Measurements from ENCODE around the gene NUDT5. TPM values are rescaled to one million over a fixed set of nuclear protein-coding genes. Genes with fewer than 3 reads are reported as not detected.
"Not testable (repeated sequence)": the region's sequence is repeated elsewhere in the genome, so short reads cannot be mapped to it uniquely, and the experiment has no call there.

The NUDT5 gene
- total RNA-seq, 2 experiments from 2014 or later, result 71.4 to 74.8 TPM

DNA sequence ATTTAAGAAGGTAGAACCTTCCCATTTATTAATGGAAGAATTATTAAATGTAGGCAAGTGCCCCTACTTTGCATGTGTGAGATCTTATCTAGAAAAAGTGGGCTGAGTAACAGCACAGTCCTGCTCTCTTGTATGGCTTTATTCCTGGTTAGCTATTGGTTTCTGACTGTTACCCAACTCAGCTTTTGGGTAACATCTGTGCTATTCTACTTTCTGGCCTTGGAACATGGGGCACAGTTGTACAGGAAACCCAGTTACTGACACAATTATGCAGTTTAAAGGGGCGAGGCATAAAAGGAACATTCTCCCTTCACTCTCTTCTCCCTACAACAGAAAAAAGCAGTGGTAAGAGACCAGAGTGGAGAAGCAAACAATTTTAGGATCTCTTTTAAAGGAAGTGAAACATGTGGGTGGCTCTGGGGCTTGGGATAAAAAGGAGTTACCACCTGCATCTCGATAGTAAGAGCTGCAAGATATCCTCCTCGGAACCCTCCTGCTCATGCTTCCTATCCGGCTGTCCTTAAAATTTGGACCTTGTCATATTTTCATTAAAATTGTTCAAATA lies 16.0 kb downstream of the NUDT5 start:
- DNase-seq, result no peak
- Mint-ChIP-seq H3K36me3 (peaks cover 19% of the 10 kb centered on the region), H3K9me3 (no peaks in the 10 kb centered on the region), H3K27me3 (no peaks in the 10 kb centered on the region), H3K4me3 (no peak overlapping the region), H3K4me1 (peaks cover 16% of the 10 kb centered on the region), H3K27ac (peak overlapping the region; percentile 61)
- POLR2A ChIA-PET, result interaction anchor here (2.2 kb wide), 1 partner anchor 16 kb away, joined by 8 read pairs; the partner anchor contains the start of genes CDC123 and NUDT5
- no peak for ATAC-seq (ENCODE audit: low read depth)

DNA sequence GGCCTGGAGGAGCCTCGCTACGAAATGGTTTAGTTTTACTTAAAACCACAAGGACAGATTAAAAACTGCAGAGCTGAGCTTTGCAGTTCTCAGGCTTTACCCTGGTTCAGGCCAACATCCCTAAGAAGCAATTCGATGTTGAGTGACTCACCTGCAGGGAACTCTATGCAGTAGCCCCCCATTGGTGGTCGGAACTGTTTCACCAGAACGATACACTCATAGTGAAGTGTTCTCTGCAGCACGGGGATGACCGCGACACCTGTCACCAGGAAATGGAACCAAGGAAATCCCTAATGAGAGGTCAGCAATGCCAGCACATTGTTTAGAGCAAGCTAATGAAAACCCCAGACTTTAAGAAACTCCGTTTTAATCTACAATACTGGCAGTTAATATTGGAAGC lies 18.0 kb downstream of the NUDT5 start:
- POLR2A ChIA-PET, result no interaction called here
- H3K27ac Mint-ChIP-seq, result no peak overlapping the region
- DNase-seq (no peak), ATAC-seq (ENCODE audit: low read depth) (no peak)
- H3K36me3 Mint-ChIP-seq, result peaks cover 20% of the 10 kb centered on the region
- H3K4me1 Mint-ChIP-seq, result peaks cover 16% of the 10 kb centered on the region
- no peaks in the 10 kb centered on the region for H3K9me3 Mint-ChIP-seq
- H3K27me3 Mint-ChIP-seq, result no peaks in the 10 kb centered on the region
- no peak overlapping the region for H3K4me3 Mint-ChIP-seq

- H3K36me3 Mint-ChIP-seq, result peaks cover 19% of the 10 kb centered on the region
- ATAC-seq (ENCODE audit: low read depth); H3K27ac Mint-ChIP-seq; H3K27me3 Mint-ChIP-seq; H3K4me1 Mint-ChIP-seq; H3K4me3 Mint-ChIP-seq; DNase-seq; POLR2A ChIA-PET; H3K9me3 Mint-ChIP-seq: not testable (repeated sequence)
Observed at GRCh38 chr10:12171512-12171911, 24.2 kb downstream of the NUDT5 start.

GRCh38 chr10:12165999-12166775 lies 29.5 kb downstream of the NUDT5 start:
- Mint-ChIP-seq H3K9me3 (no peaks in the 10 kb centered on the region), H3K4me3 (no peak overlapping the region), H3K27me3 (no peaks in the 10 kb centered on the region), H3K27ac (no peak overlapping the region), H3K4me1 (peaks cover 2% of the 10 kb centered on the region), H3K36me3 (peaks cover 16% of the 10 kb centered on the region)
- POLR2A ChIA-PET, result no interaction called here
- DNase-seq, result no peak
- ATAC-seq (ENCODE audit: low read depth), result no peak

DNA sequence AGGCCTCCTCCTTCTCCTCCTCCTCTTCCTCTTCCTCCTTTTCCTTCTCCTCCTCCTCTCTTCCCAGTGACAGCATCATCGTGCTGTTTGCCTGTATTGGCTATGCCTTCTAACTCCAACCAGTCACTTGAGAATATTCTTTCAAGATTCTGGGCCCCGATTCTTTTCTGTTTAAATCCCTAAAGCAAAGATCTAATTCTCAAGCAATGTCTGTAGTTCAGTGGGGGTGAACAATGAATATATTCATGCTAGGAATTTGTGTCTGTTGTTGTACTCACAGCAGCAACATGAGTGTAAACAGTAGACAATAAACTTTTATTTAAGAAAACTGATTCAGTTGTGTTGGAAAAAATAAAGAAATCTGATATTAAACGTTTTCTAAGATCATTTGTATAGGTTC lies 30.7 kb downstream of the NUDT5 start:
- no peaks in the 10 kb centered on the region for H3K27me3 Mint-ChIP-seq
- POLR2A ChIA-PET, result no interaction called here
- ATAC-seq (ENCODE audit: low read depth) (no peak), DNase-seq (no peak)
- no peak overlapping the region for H3K4me3 Mint-ChIP-seq
- peaks cover 19% of the 10 kb centered on the region for H3K36me3 Mint-ChIP-seq
- no peaks in the 10 kb centered on the region for H3K9me3 Mint-ChIP-seq
- H3K4me1 Mint-ChIP-seq, result peaks cover 2% of the 10 kb centered on the region
- no peak overlapping the region for H3K27ac Mint-ChIP-seq

- no peak for ATAC-seq (ENCODE audit: low read depth)
- POLR2A ChIA-PET, result no interaction called here
- H3K4me3 Mint-ChIP-seq, result no peak overlapping the region
- H3K36me3 Mint-ChIP-seq, result peaks cover 18% of the 10 kb centered on the region
- no peak for DNase-seq
- no peaks in the 10 kb centered on the region for H3K9me3 Mint-ChIP-seq
- H3K27ac Mint-ChIP-seq, result no peak overlapping the region
- peaks cover 2% of the 10 kb centered on the region for H3K4me1 Mint-ChIP-seq
- no peaks in the 10 kb centered on the region for H3K27me3 Mint-ChIP-seq
Observed at GRCh38 chr10:12164085-12164484, 31.6 kb downstream of the NUDT5 start.

GRCh38 chr10:12162927-12163326 lies 32.8 kb downstream of the NUDT5 start:
- POLR2A ChIA-PET, result no interaction called here
- Mint-ChIP-seq H3K36me3 (peaks cover 17% of the 10 kb centered on the region), H3K27ac (no peak overlapping the region), H3K9me3 (no peaks in the 10 kb centered on the region), H3K4me1 (peaks cover 2% of the 10 kb centered on the region), H3K27me3 (no peaks in the 10 kb centered on the region), H3K4me3 (no peak overlapping the region)
- ATAC-seq (ENCODE audit: low read depth) (no peak), DNase-seq (no peak)

GRCh38 chr10:12160664-12161063 lies 35.0 kb downstream of the NUDT5 start:
- H3K9me3 Mint-ChIP-seq, result no peaks in the 10 kb centered on the region
- H3K27ac Mint-ChIP-seq, result no peak overlapping the region
- H3K4me3 Mint-ChIP-seq, result no peak overlapping the region
- no peaks in the 10 kb centered on the region for H3K27me3 Mint-ChIP-seq
- H3K4me1 Mint-ChIP-seq, result peaks cover 2% of the 10 kb centered on the region
- POLR2A ChIA-PET, result no interaction called here
- peaks cover 19% of the 10 kb centered on the region for H3K36me3 Mint-ChIP-seq
- DNase-seq (no peak), ATAC-seq (ENCODE audit: low read depth) (no peak)

DNA sequence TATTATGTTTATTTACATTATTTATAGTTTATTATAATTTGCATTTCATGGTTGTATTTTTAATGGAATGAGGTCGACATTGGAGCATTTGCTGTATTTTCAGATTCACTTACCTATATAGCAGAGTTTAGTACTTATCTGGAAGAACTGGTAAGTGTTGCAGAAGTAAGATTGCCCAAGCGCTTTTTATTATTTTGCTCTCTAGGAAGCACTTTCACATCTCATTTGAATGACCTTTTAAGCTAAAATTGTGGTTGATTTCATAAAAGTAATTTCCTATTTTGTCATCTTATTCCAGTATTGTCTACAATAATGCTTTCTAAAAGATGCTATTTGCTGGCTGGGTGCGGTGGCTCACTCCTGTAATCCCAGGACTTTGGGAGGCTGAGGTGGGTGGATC lies 37.6 kb downstream of the NUDT5 start:
- Mint-ChIP-seq H3K4me3 (no peak overlapping the region), H3K27ac (no peak overlapping the region), H3K27me3 (no peaks in the 10 kb centered on the region), H3K4me1 (no peaks in the 10 kb centered on the region), H3K36me3 (peaks cover 16% of the 10 kb centered on the region), H3K9me3 (no peaks in the 10 kb centered on the region)
- DNase-seq (no peak), ATAC-seq (ENCODE audit: low read depth) (no peak)
- POLR2A ChIA-PET, result no interaction called here

DNA sequence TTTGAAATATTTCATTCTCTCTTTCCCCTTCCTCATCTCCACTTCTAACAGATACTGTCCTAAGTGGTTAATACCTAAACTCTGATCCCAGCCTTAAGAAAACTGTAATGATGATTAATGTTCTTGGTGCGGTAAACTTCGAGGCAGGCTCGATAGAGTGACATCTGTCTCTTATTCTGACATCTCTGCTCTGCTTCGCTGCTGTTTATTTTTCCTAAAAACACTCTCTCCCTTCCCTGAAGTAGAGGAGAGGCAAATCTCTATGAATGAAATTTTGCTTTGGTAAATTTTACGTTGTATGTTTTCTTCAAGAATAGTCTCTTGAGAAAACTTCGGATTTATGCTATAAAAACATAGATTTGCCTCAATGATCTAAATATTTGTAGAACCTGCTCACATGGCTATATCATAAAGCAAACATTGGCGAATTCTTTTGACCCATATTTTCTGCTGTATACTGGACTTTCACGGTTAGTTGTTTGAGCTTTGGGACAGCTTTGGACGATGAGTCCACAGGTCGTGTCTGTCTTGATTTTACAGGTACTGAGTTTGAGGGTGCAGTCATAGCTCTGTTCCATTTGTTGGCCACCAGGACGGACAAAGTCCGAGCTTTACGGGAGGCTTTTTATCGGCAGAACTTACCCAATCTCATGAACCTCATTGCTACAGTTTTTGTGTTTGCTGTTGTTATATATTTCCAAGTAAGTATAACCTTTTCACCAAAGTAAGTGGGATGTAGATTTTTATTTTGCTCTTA lies 39.1 kb downstream of the NUDT5 start:
- Mint-ChIP-seq H3K36me3 (peaks cover 12% of the 10 kb centered on the region), H3K27ac (no peak overlapping the region), H3K4me1 (no peaks in the 10 kb centered on the region), H3K27me3 (no peaks in the 10 kb centered on the region), H3K4me3 (no peak overlapping the region), H3K9me3 (no peaks in the 10 kb centered on the region)
- POLR2A ChIA-PET, result no interaction called here
- ATAC-seq (ENCODE audit: low read depth), result no peak
- no peak for DNase-seq

DNA sequence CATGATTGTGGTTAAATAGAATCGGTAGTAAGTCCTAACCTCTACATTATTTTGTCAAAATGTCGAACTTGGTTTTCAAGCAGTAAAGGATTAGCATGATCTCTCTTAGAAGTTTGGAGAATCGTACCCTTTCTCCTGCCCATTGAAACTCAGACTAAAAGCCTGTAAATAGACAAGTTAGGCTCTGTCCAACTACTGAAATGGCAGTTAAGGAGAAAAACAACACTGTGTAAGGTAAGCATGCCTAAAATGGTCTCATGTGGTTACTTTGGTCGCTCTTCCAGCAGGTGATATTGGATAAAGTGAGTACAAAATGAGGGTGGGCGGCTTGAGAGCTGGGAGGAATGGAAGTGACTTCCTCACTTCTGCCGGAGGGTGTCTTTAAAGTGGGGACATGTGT lies 41.2 kb downstream of the NUDT5 start:
- no peak for DNase-seq
- Mint-ChIP-seq H3K4me3 (no peak overlapping the region), H3K36me3 (peaks cover 7% of the 10 kb centered on the region), H3K27ac (no peak overlapping the region), H3K27me3 (no peaks in the 10 kb centered on the region), H3K9me3 (no peaks in the 10 kb centered on the region), H3K4me1 (no peaks in the 10 kb centered on the region)
- ATAC-seq (ENCODE audit: low read depth), result no peak
- POLR2A ChIA-PET, result no interaction called here

GRCh38 chr10:12150163-12150562 lies 45.5 kb downstream of the NUDT5 start:
- DNase-seq (no peak), ATAC-seq (ENCODE audit: low read depth) (no peak)
- peaks cover 10% of the 10 kb centered on the region for H3K36me3 Mint-ChIP-seq
- no peaks in the 10 kb centered on the region for H3K27me3 Mint-ChIP-seq
- H3K4me1 Mint-ChIP-seq, result no peaks in the 10 kb centered on the region
- no peak overlapping the region for H3K27ac Mint-ChIP-seq
- no peaks in the 10 kb centered on the region for H3K9me3 Mint-ChIP-seq
- H3K4me3 Mint-ChIP-seq, result no peak overlapping the region
- POLR2A ChIA-PET, result no interaction called here

GRCh38 chr10:12144538-12144937 lies 51.2 kb downstream of the NUDT5 start:
- DNase-seq, result no peak
- Mint-ChIP-seq H3K27me3 (no peaks in the 10 kb centered on the region), H3K27ac (no peak overlapping the region), H3K4me1 (no peaks in the 10 kb centered on the region), H3K4me3 (no peak overlapping the region), H3K36me3 (peaks cover 16% of the 10 kb centered on the region), H3K9me3 (no peaks in the 10 kb centered on the region)
- no peak for ATAC-seq (ENCODE audit: low read depth)
- POLR2A ChIA-PET, result no interaction called here

- Mint-ChIP-seq H3K4me3 (no peak overlapping the region), H3K9me3 (no peaks in the 10 kb centered on the region), H3K36me3 (peaks cover 11% of the 10 kb centered on the region), H3K27ac (no peak overlapping the region), H3K4me1 (no peaks in the 10 kb centered on the region), H3K27me3 (no peaks in the 10 kb centered on the region)
- no peak for ATAC-seq (ENCODE audit: low read depth)
- DNase-seq, result no peak
- POLR2A ChIA-PET, result no interaction called here
Observed at GRCh38 chr10:12140038-12140437, 55.7 kb downstream of the NUDT5 start.
